HG03066 (cell line): ENCODE results near the gene PLAC9.
"Not testable (repeated sequence)": the region's sequence is repeated elsewhere in the genome, so short reads cannot be mapped to it uniquely, and the experiment has no call there.

ENCODE experiments used
- ATAC-seq: cut with Tn5 transposase; IDR thresholded peaks from one replicate; pipeline ENCODE4 v1.9.1; 2021; ENCODE audit warnings: low read depth; ENCODE audit not compliant: unreplicated experiment

Gene PLAC9

GRCh38 chr10:80132299-80133139 lies at the start of gene PLAC9:
TSS of gene PLAC9 (plus strand) at chr10:80132730. CDS start at chr10:80132763, 33 bp downstream.
- no peak for ATAC-seq

GRCh38 chr10:80090121-80090520 lies 42.4 kb upstream of the PLAC9 start:
- no peak for ATAC-seq

GRCh38 chr10:80094231-80094630 lies 38.3 kb upstream of the PLAC9 start:
- ATAC-seq: no peak

- not testable (repeated sequence) for ATAC-seq
Measured at GRCh38 chr10:80098272-80098671, 34.3 kb upstream of the PLAC9 start.

GRCh38 chr10:80099295-80099694 lies 33.2 kb upstream of the PLAC9 start:
- ATAC-seq: not testable (repeated sequence)

- ATAC-seq: no peak
Measured at GRCh38 chr10:80100116-80100515, 32.4 kb upstream of the PLAC9 start.

- no peak for ATAC-seq
Measured at GRCh38 chr10:80100861-80101695, 31.5 kb upstream of the PLAC9 start.

GRCh38 chr10:80104066-80104926 lies 28.2 kb upstream of the PLAC9 start:
- ATAC-seq: no peak

- ATAC-seq: no peak
Measured at GRCh38 chr10:80108576-80109239, 23.8 kb upstream of the PLAC9 start.

GRCh38 chr10:80110986-80111385 lies 21.5 kb upstream of the PLAC9 start:
- ATAC-seq: no peak

GRCh38 chr10:80118669-80119068 lies 13.9 kb upstream of the PLAC9 start:
- ATAC-seq: no peak

- no peak for ATAC-seq
Measured at GRCh38 chr10:80122110-80122710, 10.3 kb upstream of the PLAC9 start.

GRCh38 chr10:80122746-80123145 lies 9.8 kb upstream of the PLAC9 start:
- no peak for ATAC-seq

- no peak for ATAC-seq
Measured at GRCh38 chr10:80126876-80127275, 5.7 kb upstream of the PLAC9 start.

- no peak for ATAC-seq
Measured at GRCh38 chr10:80131499-80131901, 1.0 kb upstream of the PLAC9 start.

- ATAC-seq: no peak
Measured at GRCh38 chr10:80133206-80133605, 676 bp downstream of the PLAC9 start.

GRCh38 chr10:80133687-80134086 lies 1.2 kb downstream of the PLAC9 start:
- ATAC-seq: not testable (repeated sequence)

GRCh38 chr10:80136134-80136571 lies 3.6 kb downstream of the PLAC9 start:
- no peak for ATAC-seq

GRCh38 chr10:80137031-80137862 lies 4.7 kb downstream of the PLAC9 start:
- no peak for ATAC-seq
